ENCODE data around the gene VN1R5. TPM values are rescaled to one million over a fixed set of nuclear protein-coding genes. Genes with fewer than 3 reads are reported as not detected.
"Not testable (repeated sequence)": the region's sequence is repeated elsewhere in the genome, so short reads cannot be mapped to it uniquely, and the experiment has no call there.

VN1R5 gene
- total RNA-seq, 2 experiments from 2014 or later = not detected

DNA sequence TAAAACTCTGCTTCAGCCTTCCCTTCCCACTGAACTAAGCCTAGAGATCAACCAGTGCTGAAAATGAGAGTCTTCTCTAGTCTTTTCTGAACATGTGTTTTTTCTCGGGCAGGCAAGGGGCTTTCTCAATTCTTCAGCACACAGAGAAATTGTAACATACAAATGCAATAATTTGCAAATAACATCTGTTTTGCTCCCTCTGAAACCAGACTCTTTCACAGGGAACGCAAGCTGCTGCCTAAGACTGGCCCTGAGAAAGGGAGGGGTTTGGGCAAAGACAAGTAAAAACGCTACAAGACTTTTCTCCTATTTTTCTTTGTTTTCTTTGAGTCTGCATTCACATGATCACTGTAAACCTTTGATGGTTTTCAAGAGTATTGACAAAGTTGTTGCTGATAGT is 39.6 kb upstream of the VN1R5 start:
- no peaks in the 10 kb centered on the region; the same call in 1 of the 2 replicates for H3K79me2 ChIP-seq (ENCODE audit: insufficient read depth, low read depth, low read length)
- DNase-seq (ENCODE audit: low spot score) = no peak
- H3K9me3 ChIP-seq (ENCODE audit: low read length) = no peaks in the 10 kb centered on the region
- no peak overlapping the region for H3K27ac ChIP-seq (ENCODE audit: low read depth, low read length, poor library complexity, severe bottlenecking)
- POLR2A ChIA-PET = interaction anchor here (0.7 kb wide), 1 partner anchor 11 kb away, joined by 3 read pairs; no protein-coding TSS in a partner anchor
- CTCF ChIA-PET (ENCODE audit: unreplicated experiment) = no interaction called here
- no peak for TF ChIP-seq EZH2phosphoT487 (IDR thresholded peaks at IDR 0.05; ENCODE audit: borderline replicate concordance, low read depth, low read length)
- TF ChIP-seq, protein P1, sequence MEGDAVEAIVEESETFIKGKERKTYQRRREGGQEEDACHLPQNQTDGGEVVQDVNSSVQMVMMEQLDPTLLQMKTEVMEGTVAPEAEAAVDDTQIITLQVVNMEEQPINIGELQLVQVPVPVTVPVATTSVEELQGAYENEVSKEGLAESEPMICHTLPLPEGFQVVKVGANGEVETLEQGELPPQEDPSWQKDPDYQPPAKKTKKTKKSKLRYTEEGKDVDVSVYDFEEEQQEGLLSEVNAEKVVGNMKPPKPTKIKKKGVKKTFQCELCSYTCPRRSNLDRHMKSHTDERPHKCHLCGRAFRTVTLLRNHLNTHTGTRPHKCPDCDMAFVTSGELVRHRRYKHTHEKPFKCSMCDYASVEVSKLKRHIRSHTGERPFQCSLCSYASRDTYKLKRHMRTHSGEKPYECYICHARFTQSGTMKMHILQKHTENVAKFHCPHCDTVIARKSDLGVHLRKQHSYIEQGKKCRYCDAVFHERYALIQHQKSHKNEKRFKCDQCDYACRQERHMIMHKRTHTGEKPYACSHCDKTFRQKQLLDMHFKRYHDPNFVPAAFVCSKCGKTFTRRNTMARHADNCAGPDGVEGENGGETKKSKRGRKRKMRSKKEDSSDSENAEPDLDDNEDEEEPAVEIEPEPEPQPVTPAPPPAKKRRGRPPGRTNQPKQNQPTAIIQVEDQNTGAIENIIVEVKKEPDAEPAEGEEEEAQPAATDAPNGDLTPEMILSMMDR (conservative IDR thresholded peaks at IDR 0.05; ENCODE audit: low read length) = no peak
- H3K4me1 ChIP-seq (ENCODE audit: insufficient read depth, low read length, poor library complexity, severe bottlenecking) = peaks cover 12% of the 10 kb centered on the region
- no peaks in the 10 kb centered on the region for H3K36me3 ChIP-seq (ENCODE audit: insufficient read depth, low read length)
- H3K9me2 ChIP-seq (ENCODE audit: insufficient read depth, low read length) = no peaks in the 10 kb centered on the region
- intact Hi-C loops (cut with micrococcal nuclease; ENCODE audit: unreplicated experiment) = loop anchor here (10.0 kb wide), 1 partner anchor 651 kb away; the partner anchor contains the start of genes CNST and TFB2M
- H4K20me1 ChIP-seq (ENCODE audit: insufficient read depth, low read length) = no peaks in the 10 kb centered on the region
- H3K4me3 ChIP-seq (ENCODE audit: low read depth, low read length, poor library complexity, severe bottlenecking) = no peak overlapping the region
- no peak overlapping the region for H3K4me2 ChIP-seq (ENCODE audit: low read length)
- no TSS peak for BruUV-seq (replicated peaks)
- H2AFZ ChIP-seq (ENCODE audit: low read length) = peak overlapping the region; percentile 8; the same call in 1 of the 2 replicates

DNA sequence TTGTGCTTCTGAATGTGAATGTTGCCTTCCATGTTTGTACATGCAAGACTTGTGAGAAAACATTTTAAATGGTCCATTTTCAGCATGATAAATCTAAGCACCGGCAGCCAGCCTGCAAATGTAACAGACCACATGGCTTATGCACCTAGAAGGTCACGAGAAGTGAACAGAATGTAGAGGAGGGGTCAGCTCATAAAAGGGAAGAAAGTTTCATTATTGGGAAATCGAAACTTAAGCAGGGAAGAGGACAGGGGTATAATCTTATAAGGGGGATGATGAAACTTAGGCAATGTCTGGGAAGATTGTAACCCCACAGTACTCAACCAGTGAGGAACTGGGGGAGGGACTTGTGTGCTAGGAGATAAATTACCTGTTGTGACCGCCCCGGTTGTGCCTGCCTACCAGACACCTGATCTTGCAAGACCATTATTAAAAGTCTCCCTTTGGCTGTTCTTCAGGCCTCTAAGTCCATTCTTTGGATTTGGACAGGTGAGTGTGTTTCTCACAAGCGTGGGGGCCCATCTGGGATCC is 37.7 kb upstream of the VN1R5 start:
- ChIA-PET CTCF (ENCODE audit: unreplicated experiment) (no interaction called here), POLR2A (no interaction called here)
- no peaks in the 10 kb centered on the region for H3K9me3 ChIP-seq (ENCODE audit: low read length)
- DNase-seq (ENCODE audit: low spot score) = no peak
- no peak overlapping the region for H3K27ac ChIP-seq (ENCODE audit: low read depth, low read length, poor library complexity, severe bottlenecking)
- no peaks in the 10 kb centered on the region for H3K9me2 ChIP-seq (ENCODE audit: insufficient read depth, low read length)
- no peak overlapping the region for H2AFZ ChIP-seq (ENCODE audit: low read length)
- TF ChIP-seq, protein P1 (conservative IDR thresholded peaks at IDR 0.05; ENCODE audit: low read length) = no peak
- TF ChIP-seq EZH2phosphoT487 (IDR thresholded peaks at IDR 0.05; ENCODE audit: borderline replicate concordance, low read depth, low read length) = no peak
- no TSS peak for BruUV-seq (replicated peaks)
- H3K79me2 ChIP-seq (ENCODE audit: insufficient read depth, low read depth, low read length) = no peaks in the 10 kb centered on the region
- no peak overlapping the region for H3K4me2 ChIP-seq (ENCODE audit: low read length)
- no peaks in the 10 kb centered on the region for H4K20me1 ChIP-seq (ENCODE audit: insufficient read depth, low read length)
- no peaks in the 10 kb centered on the region for H3K36me3 ChIP-seq (ENCODE audit: insufficient read depth, low read length)
- H3K4me1 ChIP-seq (ENCODE audit: insufficient read depth, low read length, poor library complexity, severe bottlenecking) = no peaks in the 10 kb centered on the region
- no peak overlapping the region for H3K4me3 ChIP-seq (ENCODE audit: low read depth, low read length, poor library complexity, severe bottlenecking)
- intact Hi-C loops (cut with micrococcal nuclease; ENCODE audit: unreplicated experiment) = loop anchor here (10.0 kb wide), 1 partner anchor 653 kb away; the partner anchor contains the start of genes CNST and TFB2M

DNA sequence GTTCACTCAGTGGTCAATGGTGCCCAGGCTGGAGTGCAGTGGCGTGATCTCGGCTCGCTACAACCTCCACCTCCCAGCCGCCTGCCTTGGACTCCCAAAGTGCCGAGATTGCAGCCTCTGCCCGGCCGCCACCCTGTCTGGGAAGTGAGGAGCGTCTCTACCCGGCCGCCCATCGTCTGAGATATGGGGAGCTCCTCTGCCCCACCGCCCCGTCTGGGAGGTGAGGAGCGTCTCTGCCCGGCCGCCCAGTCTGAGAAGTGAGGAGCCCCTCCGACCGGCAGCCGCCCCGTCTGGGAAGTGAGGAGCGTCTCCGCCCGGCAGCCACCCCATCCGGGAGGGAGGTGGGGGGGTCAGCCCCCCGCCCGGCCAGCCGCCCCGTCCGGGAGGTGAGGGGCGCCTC is 35.6 kb upstream of the VN1R5 start:
- H3K4me3 ChIP-seq (ENCODE audit: low read depth, low read length, poor library complexity, severe bottlenecking); H2AFZ ChIP-seq (ENCODE audit: low read length); H3K4me1 ChIP-seq (ENCODE audit: insufficient read depth, low read length, poor library complexity, severe bottlenecking); H3K9me2 ChIP-seq (ENCODE audit: insufficient read depth, low read length); BruUV-seq (replicated peaks); DNase-seq (ENCODE audit: low spot score); H4K20me1 ChIP-seq (ENCODE audit: insufficient read depth, low read length); intact Hi-C loops (cut with micrococcal nuclease; ENCODE audit: unreplicated experiment); H3K36me3 ChIP-seq (ENCODE audit: insufficient read depth, low read length); H3K27ac ChIP-seq (ENCODE audit: low read depth, low read length, poor library complexity, severe bottlenecking); H3K4me2 ChIP-seq (ENCODE audit: low read length); CTCF ChIA-PET (ENCODE audit: unreplicated experiment); POLR2A ChIA-PET; H3K79me2 ChIP-seq (ENCODE audit: insufficient read depth, low read depth, low read length); H3K9me3 ChIP-seq (ENCODE audit: low read length): not testable (repeated sequence)
